Esophagus muscularis mucosa (tissue), 4 donors: ENCODE measurements around the gene CEP20. TPM values are rescaled to one million over a fixed set of nuclear protein-coding genes. Genes with fewer than 3 reads are reported as not detected.
A peak's percentile ranks its signal among the peaks of the same experiment; 100 is the strongest.
"Not testable (repeated sequence)": the region's sequence is repeated elsewhere in the genome, so short reads cannot be mapped to it uniquely, and the experiment has no call there.

ENCODE experiments used
- DNase-seq: peaks from one replicate; pipeline ENCODE4 v3.0.0-alpha.2; 2017; ENCODE audit errors: extremely low spot score
- H3K27ac ChIP-seq, 4 donors: fragments of 200-600 bp; sonication (generic); replicated peaks in 1 of 4; 1 replicate in 3 of 4; 2 replicates in 1 of 4; pipeline ENCODE4 v1.5.1; 2016 to 2019; ENCODE audit warnings: mild to moderate bottlenecking in 1 of 4
- H3K27me3 ChIP-seq, 4 donors: fragments of 200-600 bp; sonication (generic); one replicate each; pipeline versions ENCODE4 v1.5.1 to v1.6.0; 2016 to 2019
- H3K36me3 ChIP-seq, 4 donors: fragments of 200-600 bp; sonication (generic); one replicate each; pipeline ENCODE4 v1.5.1; 2016 to 2019
- H3K4me1 ChIP-seq, 4 donors: fragments of 200-600 bp; sonication (generic); one replicate each; pipeline ENCODE4 v1.5.1; 2016 to 2019
- H3K4me3 ChIP-seq, 4 donors: fragments of 200-600 bp; sonication (generic); 1 replicate in 2 of 4; 2 replicates in 2 of 4; pipeline ENCODE4 v1.5.1; 2016 to 2019; ENCODE audit warnings: mild to moderate bottlenecking in 4 of 4, moderate library complexity in 1 of 4
- H3K9me3 ChIP-seq, 4 donors: fragments of 200-600 bp; sonication (generic); 1 replicate in 3 of 4; 2 replicates in 1 of 4; pipeline ENCODE4 v1.5.1; 2016 to 2019
- EP300 ChIP-seq: sonication (generic); formaldehyde crosslinking; IDR thresholded peaks from one replicate; pipeline ENCODE4 v1.6.1; 2017; ENCODE audit warnings: antibody characterized with exemption
- POLR2A ChIP-seq: fragments of 450-650 bp; IDR thresholded peaks from one replicate; pipeline ENCODE4 v1.6.1; 2017; ENCODE audit warnings: antibody characterized with exemption, moderate library complexity, mild to moderate bottlenecking, low read depth
- POLR2AphosphoS5 ChIP-seq, 2 donors: sonication (generic); formaldehyde crosslinking; IDR thresholded peaks; one replicate each; pipeline ENCODE4 v1.6.1; 2017; ENCODE audit warnings: antibody characterized with exemption in 2 of 2
- WGBS: methylation state at CpG from one replicate; pipeline ENCODE4 v1.1.5; 2018; 5-methylcytosine and 5-hydroxymethylcytosine counted together
- intact Hi-C: fragments of 100-400 bp; cut with DNase I; formaldehyde crosslinking; loops from one replicate; pipeline ENCODE4 v1.15.1; 2023
- total RNA-seq, 4 donors: library from RNA; depleted of rRNA; stranded (reverse); fragments of >200 nt; gene quantifications; one replicate each; pipeline versions ENCODE4 v1.1.0 to v1.2.1, GENCODE V29; 2016
- TF ChIP-seq, protein P1 (sequence below), 3 experiments: fragments of 200-600 bp in 2 of 3; fragments of 450-650 bp in 1 of 3; sonication (generic) in 2 of 3; IDR thresholded peaks; one replicate each; pipeline ENCODE4 v1.5.1; 2017 to 2019; ENCODE audit warnings: antibody characterized with exemption in 3 of 3, mild to moderate bottlenecking in 2 of 3, moderate library complexity in 1 of 3

The CEP20 gene
- total RNA-seq, 4 donors from 2014 or later, result 25.2 to 36.1 (median 32.0) TPM

DNA sequence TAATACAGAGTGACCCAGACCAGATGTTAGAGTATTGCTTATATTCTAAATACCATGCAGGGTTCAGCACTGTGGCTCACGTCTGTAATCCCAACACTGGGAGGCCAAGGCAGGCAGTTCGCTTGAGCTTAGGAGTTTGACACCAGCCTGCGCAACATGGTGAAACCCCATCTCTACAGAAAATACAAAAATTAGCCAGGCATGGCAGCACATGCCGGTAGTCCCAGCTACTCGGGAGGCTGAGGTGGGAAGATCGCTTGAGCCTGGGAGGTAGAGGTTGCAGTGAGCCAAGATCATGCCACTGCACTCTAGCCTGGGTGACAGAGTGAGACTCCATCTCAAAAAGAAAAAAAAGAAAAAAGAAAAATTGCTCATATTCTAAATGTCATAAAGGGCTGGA lies 37.8 kb downstream of the CEP20 start:
- Histone ChIP-seq H3K4me1 (peaks cover 0 to 54% (median 47%) of the 10 kb centered on the region in 4 donors), H3K4me3 (peak overlapping the region; percentile 67 to 79 (median 72)), H3K27ac (peak overlapping the region; percentile 95 to 98 (median 95)), H3K36me3 (peaks cover 0 to 64% (median 28%) of the 10 kb centered on the region in 4 donors)
- DNase-seq, H3K9me3 ChIP-seq, H3K27me3 ChIP-seq: not testable (repeated sequence)
- intact Hi-C loops, result loop anchor here (10.0 kb wide), 1 partner anchor 214 kb away; no protein-coding TSS in a partner anchor
- 48% methylated on average over 6 of the region's 6 CpGs for WGBS
- TF ChIP-seq POLR2AphosphoS5 (IDR thresholded peaks at IDR 0.05), result peak in 1 of 2 donors; percentile 66

DNA sequence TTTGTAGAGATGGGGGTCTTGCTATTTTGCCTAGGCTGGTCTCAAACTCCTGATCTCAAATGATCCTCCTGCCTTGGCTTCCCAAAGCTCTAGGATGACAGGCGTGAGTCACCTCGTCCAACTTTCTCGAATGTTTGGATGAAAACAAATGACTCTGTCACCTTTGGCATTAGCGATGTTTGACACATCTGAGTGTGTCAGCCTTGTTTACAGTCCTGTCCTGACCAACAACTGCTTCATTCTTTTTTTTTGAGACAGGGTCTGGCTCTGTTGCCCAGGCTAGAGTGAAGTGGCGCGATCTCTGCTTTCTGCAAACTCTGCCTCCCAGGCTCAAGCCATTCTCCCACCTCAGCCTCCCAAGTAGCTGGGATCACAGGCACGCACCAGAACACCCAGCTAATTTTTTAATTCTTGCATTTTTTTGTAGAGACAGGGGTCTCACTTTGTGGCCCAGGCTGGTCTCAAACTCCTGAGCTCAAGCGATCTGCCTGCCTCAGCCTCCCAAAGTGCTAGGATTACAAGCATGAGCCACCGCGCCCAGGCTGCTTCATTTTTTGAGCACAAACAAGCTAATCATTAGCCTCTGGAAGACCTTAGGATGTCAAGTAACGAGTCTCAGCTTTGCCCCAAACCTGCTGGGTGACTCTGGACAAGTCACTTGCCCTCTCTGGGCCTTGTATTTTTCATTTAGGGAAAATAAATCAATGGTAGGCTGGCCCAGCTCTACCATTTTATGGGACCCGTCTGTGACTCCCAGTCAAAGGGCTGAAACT lies 39.0 kb downstream of the CEP20 start:
- H3K4me3 ChIP-seq, result peak overlapping the region; percentile 67 to 79 (median 72)
- H3K27ac ChIP-seq, result peak overlapping the region; percentile 95 to 98 (median 95)
- 31% methylated on average over 12 of the region's 12 CpGs for WGBS
- no peaks in the 10 kb centered on the region for H3K27me3 ChIP-seq
- H3K4me1 ChIP-seq, result peaks cover 0 to 64% (median 59%) of the 10 kb centered on the region in 4 donors
- no peak for DNase-seq
- H3K36me3 ChIP-seq, result peaks cover 0 to 59% (median 33%) of the 10 kb centered on the region in 4 donors
- no peaks in the 10 kb centered on the region for H3K9me3 ChIP-seq
- intact Hi-C loops, result no loop called here
- TF ChIP-seq, protein P1, sequence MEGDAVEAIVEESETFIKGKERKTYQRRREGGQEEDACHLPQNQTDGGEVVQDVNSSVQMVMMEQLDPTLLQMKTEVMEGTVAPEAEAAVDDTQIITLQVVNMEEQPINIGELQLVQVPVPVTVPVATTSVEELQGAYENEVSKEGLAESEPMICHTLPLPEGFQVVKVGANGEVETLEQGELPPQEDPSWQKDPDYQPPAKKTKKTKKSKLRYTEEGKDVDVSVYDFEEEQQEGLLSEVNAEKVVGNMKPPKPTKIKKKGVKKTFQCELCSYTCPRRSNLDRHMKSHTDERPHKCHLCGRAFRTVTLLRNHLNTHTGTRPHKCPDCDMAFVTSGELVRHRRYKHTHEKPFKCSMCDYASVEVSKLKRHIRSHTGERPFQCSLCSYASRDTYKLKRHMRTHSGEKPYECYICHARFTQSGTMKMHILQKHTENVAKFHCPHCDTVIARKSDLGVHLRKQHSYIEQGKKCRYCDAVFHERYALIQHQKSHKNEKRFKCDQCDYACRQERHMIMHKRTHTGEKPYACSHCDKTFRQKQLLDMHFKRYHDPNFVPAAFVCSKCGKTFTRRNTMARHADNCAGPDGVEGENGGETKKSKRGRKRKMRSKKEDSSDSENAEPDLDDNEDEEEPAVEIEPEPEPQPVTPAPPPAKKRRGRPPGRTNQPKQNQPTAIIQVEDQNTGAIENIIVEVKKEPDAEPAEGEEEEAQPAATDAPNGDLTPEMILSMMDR (IDR thresholded peaks at IDR 0.05), result no peak
- peak in 1 of 2 donors; percentile 64 for TF ChIP-seq POLR2AphosphoS5 (IDR thresholded peaks at IDR 0.05)

DNA sequence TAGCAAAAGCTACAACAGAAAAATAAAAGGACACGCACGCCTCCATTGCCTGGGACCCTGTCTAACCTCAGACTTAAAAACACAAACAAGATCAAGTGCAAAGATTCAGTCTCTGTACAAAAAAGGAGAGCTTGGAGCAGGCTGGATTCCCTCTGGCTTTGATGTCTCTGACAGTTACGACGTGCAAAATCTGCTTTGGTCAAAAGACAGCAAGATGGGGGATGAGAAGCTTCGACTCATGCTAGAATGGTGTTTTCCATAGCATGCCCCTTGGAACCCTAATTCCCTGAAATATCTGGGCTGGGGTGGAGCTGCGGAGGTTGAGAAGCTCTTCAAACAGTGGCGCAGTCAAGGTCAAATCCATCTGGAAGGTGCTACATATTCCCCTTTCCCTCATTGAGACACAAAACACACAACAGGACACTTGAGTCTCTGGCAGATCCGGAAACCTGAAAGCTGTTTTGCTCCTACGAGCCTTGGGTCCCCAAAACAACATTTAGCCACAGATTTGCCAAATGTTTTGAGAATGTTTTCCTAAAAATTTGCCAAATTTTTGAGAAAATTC lies 40.7 kb downstream of the CEP20 start:
- peak overlapping the region; percentile 95 to 98 (median 95) for H3K27ac ChIP-seq
- DNase-seq, result no peak
- peak overlapping the region; percentile 40 to 73 (median 68) for H3K4me3 ChIP-seq
- TF ChIP-seq, protein P1 (IDR thresholded peaks at IDR 0.05), result no peak
- no peak for TF ChIP-seq EP300
- peak; percentile 32 to 85 for TF ChIP-seq POLR2AphosphoS5 (IDR thresholded peaks at IDR 0.05)
- TF ChIP-seq POLR2A, result no peak
- 30% methylated on average over 9 of the region's 9 CpGs for WGBS
- peaks cover 0 to 80% (median 76%) of the 10 kb centered on the region in 4 donors for H3K4me1 ChIP-seq
- peaks cover 0 to 61% (median 39%) of the 10 kb centered on the region in 4 donors for H3K36me3 ChIP-seq
- no peaks in the 10 kb centered on the region for H3K9me3 ChIP-seq
- no peaks in the 10 kb centered on the region for H3K27me3 ChIP-seq
- intact Hi-C loops, result no loop called here

DNA sequence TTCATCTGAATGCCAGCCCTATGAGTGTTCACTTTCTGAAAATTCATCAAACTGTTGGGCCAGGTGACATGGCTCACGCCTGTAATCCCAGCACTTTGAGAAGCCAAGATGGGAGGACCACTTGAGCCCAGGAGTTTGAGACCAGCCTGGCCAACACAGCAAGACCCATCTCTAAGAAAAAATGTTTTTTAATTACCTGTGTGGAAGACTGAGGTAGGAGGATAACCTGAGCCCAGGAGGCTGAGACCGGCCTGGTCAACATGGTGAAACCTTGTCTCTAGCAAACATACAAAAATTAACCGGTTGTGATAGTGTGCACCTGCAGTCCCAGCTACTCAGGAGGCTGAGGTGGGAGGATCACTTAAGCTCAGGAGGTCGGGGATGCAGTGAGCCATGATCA lies 41.9 kb downstream of the CEP20 start:
- H3K9me3 ChIP-seq, result no peaks in the 10 kb centered on the region
- H3K36me3 ChIP-seq, result peaks cover 0 to 69% (median 44%) of the 10 kb centered on the region in 4 donors
- TF ChIP-seq, protein P1 (IDR thresholded peaks at IDR 0.05), result no peak
- TF ChIP-seq POLR2AphosphoS5 (IDR thresholded peaks at IDR 0.05) (peak in 1 of 2 donors; percentile 71), EP300 (no peak), POLR2A (no peak)
- peak overlapping the region; percentile 95 to 98 (median 95) for H3K27ac ChIP-seq
- H3K4me3 ChIP-seq, result peak overlapping the region; percentile 40 to 73 (median 68)
- DNase-seq, result no peak
- intact Hi-C loops, result no loop called here
- no peaks in the 10 kb centered on the region for H3K27me3 ChIP-seq
- peaks cover 0 to 92% (median 87%) of the 10 kb centered on the region in 4 donors for H3K4me1 ChIP-seq
- WGBS, result 54% methylated on average over 4 of the region's 4 CpGs

DNA sequence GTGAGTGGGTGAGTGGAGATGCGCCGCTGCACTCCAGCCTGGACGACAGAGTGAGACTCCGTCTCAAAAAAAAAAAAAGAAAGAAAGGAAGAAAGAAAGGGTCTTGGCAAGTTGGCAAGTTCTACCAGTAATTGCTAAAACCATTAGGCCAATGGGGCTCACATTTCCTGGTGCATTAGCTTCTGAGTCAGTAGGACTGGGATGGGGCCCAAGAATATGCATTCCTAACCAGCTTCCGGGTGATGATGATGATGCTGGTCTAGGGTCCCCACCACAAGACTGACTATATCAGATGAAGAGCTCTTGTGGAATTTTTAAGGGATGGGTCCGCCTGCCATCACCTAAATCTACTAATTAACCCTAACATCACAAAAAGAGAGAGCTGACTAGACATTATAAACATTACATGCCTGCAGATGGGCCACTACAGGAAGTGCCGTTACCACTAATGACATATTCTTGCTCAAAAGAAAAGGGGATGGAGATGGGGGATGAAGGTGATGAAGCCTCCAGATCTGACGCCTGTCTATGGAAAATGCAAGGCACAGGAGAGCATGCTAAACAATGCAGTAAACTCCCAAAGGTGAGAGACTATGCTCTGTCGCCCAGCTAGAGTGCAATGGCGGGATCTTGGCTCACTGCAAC lies 44.6 kb downstream of the CEP20 start:
- Histone ChIP-seq H3K4me1 (peaks cover 0 to 100% (median 96%) of the 10 kb centered on the region in 4 donors), H3K36me3 (peaks cover 0 to 61% (median 48%) of the 10 kb centered on the region in 4 donors), H3K4me3 (peak overlapping the region; percentile 16 to 73 (median 50)), H3K27me3 (no peaks in the 10 kb centered on the region), H3K9me3 (no peaks in the 10 kb centered on the region), H3K27ac (peak overlapping the region; percentile 95 to 98 (median 95))
- TF ChIP-seq EP300, result no peak
- peak; percentile 6 to 59 for TF ChIP-seq POLR2AphosphoS5 (IDR thresholded peaks at IDR 0.05)
- TF ChIP-seq POLR2A, result no peak
- intact Hi-C loops, result no loop called here
- DNase-seq, result no peak
- whole genome bisulfite sequencing, result 46% methylated on average over 10 of the region's 10 CpGs
